ENCODE results near the gene FGF3. TPM values are rescaled to one million over a fixed set of nuclear protein-coding genes. Genes with fewer than 3 reads are reported as not detected.

FGF3 gene
- total and polyA plus RNA-seq, 9 of the 15 experiments (the other 6 are each of a cell fraction or from before 2014, with no cell fraction given): not detected

GRCh38 chr11:69826773-69827172 is 7.6 kb upstream of the FGF3 start (continued):
- TF ChIP-seq MITF (IDR thresholded peaks at IDR 0.05) (no peak), GABPB2 (CRISPR knock-in tag; conservative IDR thresholded peaks at IDR 0.05) (no peak), ESRRA (IDR thresholded peaks at IDR 0.05; ENCODE audit: borderline replicate concordance, low read depth) (peak; percentile 33; the same call in 1 of the 2 replicates)

- Histone ChIP-seq H3K9me3 (replicated peaks; ENCODE audit: control insufficient read depth, insufficient read depth, low read depth, low read length) (no peaks in the 10 kb centered on the region), H3K9me1 (ENCODE audit: control insufficient read depth, insufficient read depth, low read length) (no peaks in the 10 kb centered on the region), H3K4me2 (ENCODE audit: insufficient read depth, low read length) (no peak overlapping the region), H3K9ac (ENCODE audit: insufficient read depth in 1 of 2, low read depth in 2 of 2, low read length in 2 of 2) (no peak overlapping the region), H3K79me2 (ENCODE audit: control insufficient read depth, insufficient read depth, low read length) (no peaks in the 10 kb centered on the region), H3K4me1 (replicated peaks in 1 of 2; ENCODE audit: control insufficient read depth in 2 of 2, insufficient read depth in 2 of 2, low read length in 2 of 2) (no peaks in the 10 kb centered on the region), H2AFZ (ENCODE audit: low read depth, low read length) (no peak overlapping the region), H3K27me3 (ENCODE audit: control insufficient read depth in 2 of 2, insufficient read depth in 2 of 2, low read length in 2 of 2) (peaks cover 11 to 84% of the 10 kb centered on the region in 2 experiments; a peak in 4 of 5 replicates), H3K36me3 (ENCODE audit: control insufficient read depth, insufficient read depth, low read length) (no peaks in the 10 kb centered on the region), H4K20me1 (replicated peaks; ENCODE audit: control insufficient read depth, insufficient read depth, low read length) (peaks cover 6% of the 10 kb centered on the region; the same call in 1 of the 2 replicates), H3K4me3 (no peak overlapping the region), H3K27ac (ENCODE audit: extremely low read depth, low read depth, low read length) (no peak overlapping the region)
- in situ Hi-C loops (cut with MboI) (no loop called here), intact Hi-C loops (cut with micrococcal nuclease) (no loop called here)
- ChIA-PET CTCF (ENCODE audit: low intra/inter-chr PET ratio) (no interaction called here), POLR2A (no interaction called here)
- FAIRE-seq (no peak), DNase-seq (ENCODE audit: extremely low read depth in 1 of 4, low spot score in 3 of 4) (no peak), ATAC-seq (no peak)
- no TSS peak for BruUV-seq (replicated peaks)
- 4% methylated on average over 8 of the region's 8 CpGs for WGBS (ENCODE audit: insufficient coverage, low coverage, missing lambda C conversion rate)
- no peak for TF ChIP-seq RBM34 (IDR thresholded peaks at IDR 0.05; ENCODE audit: borderline replicate concordance, insufficient read depth, low read length)
- TF ChIP-seq ZFP36 (IDR thresholded peaks at IDR 0.05; ENCODE audit: low read depth, low read length, partially characterized antibody): no peak
- TF ChIP-seq RBM17 (IDR thresholded peaks at IDR 0.05; ENCODE audit: borderline replicate concordance, low read depth, low read length): no peak
- TF ChIP-seq ZFP1 (CRISPR knock-in tag; IDR thresholded peaks at IDR 0.05): no peak
- no peak for TF ChIP-seq BCOR (IDR thresholded peaks at IDR 0.05)
- no peak for TF ChIP-seq FUS (optimal IDR thresholded peaks at IDR 0.05; ENCODE audit: low read depth, low read length)
- no peak for TF ChIP-seq BHLHE40 (IDR thresholded peaks at IDR 0.05; ENCODE audit: low read length)
- no peak for TF ChIP-seq PTTG1 (tag; IDR thresholded peaks at IDR 0.05; ENCODE audit: low read depth)
- no peak for TF ChIP-seq ZNF165 (CRISPR knock-in tag; IDR thresholded peaks at IDR 0.05; ENCODE audit: borderline replicate concordance)
- TF ChIP-seq GATAD2A (IDR thresholded peaks at IDR 0.05): no peak
- TF ChIP-seq KAT8 (IDR thresholded peaks at IDR 0.05; ENCODE audit: low read depth): no peak
- TF ChIP-seq E2F8 (IDR thresholded peaks at IDR 0.05; ENCODE audit: low read depth, partially characterized antibody): no peak
- no peak for TF ChIP-seq MAFF (IDR thresholded peaks at IDR 0.05; ENCODE audit: low read length)
- TF ChIP-seq POLR2AphosphoS2 (IDR thresholded peaks at IDR 0.05; ENCODE audit: low read length): no peak
Measured at GRCh38 chr11:69825941-69826340, 6.7 kb upstream of the FGF3 start.

All from K562 (cell line).